HepG2 (cell line): Measurements from ENCODE around the gene ABHD17A. TPM values are rescaled to one million over a fixed set of nuclear protein-coding genes. Genes with fewer than 3 reads are reported as not detected.

Source experiments
- AFF4 ChIP-seq: sonication (generic); formaldehyde crosslinking; IDR thresholded peaks from 2 replicates; pipeline ENCODE4 v1.4.0; 2020; ENCODE audit warnings: missing genetic modification reagents
- ERF ChIP-seq: IDR thresholded peaks from 2 replicates; pipeline ENCODE4 v1.6.1; 2018; ENCODE audit warnings: missing biosample characterization, missing genetic modification reagents
- GATAD2A ChIP-seq: IDR thresholded peaks from 2 replicates; pipeline ENCODE4 v1.6.1; 2016
- HOXA3 ChIP-seq: sonication (generic); formaldehyde crosslinking; IDR thresholded peaks from 2 replicates; pipeline ENCODE4 v1.5.0; 2020; ENCODE audit warnings: missing genetic modification reagents
- KAT8 ChIP-seq: IDR thresholded peaks from 2 replicates; pipeline ENCODE4 v1.6.1; 2016; ENCODE audit warnings: missing genetic modification reagents, missing compliant biosample characterization
- KDM5B ChIP-seq: sonication (generic); formaldehyde crosslinking; IDR thresholded peaks from 2 replicates; pipeline ENCODE4 v1.4.0; 2020; ENCODE audit warnings: missing genetic modification reagents, mild to moderate bottlenecking, borderline replicate concordance
- MAX ChIP-seq: IDR thresholded peaks from 2 replicates; pipeline ENCODE4 v1.6.1; 2012; ENCODE audit warnings: inconsistent platforms
- MEF2D ChIP-seq: sonication (generic); formaldehyde crosslinking; IDR thresholded peaks from 2 replicates; pipeline ENCODE4 v1.5.1; 2020; ENCODE audit warnings: mild to moderate bottlenecking, missing genetic modification reagents
- ONECUT2 ChIP-seq: sonication (generic); formaldehyde crosslinking; IDR thresholded peaks from 2 replicates; pipeline ENCODE4 v1.4.0; 2020; ENCODE audit warnings: missing genetic modification reagents
- SMAD9 ChIP-seq: sonication (generic); formaldehyde crosslinking; IDR thresholded peaks from 2 replicates; pipeline ENCODE4 v1.5.1; 2020; ENCODE audit warnings: mild to moderate bottlenecking, missing genetic modification reagents
- TBX2 ChIP-seq: sonication (generic); formaldehyde crosslinking; IDR thresholded peaks from 2 replicates; pipeline ENCODE4 v1.5.0; 2020; ENCODE audit warnings: missing genetic modification reagents, mild to moderate bottlenecking, borderline replicate concordance
- ZNF501 ChIP-seq: sonication (generic); formaldehyde crosslinking; IDR thresholded peaks from 2 replicates; pipeline ENCODE4 v1.5.1; 2020; ENCODE audit warnings: mild to moderate bottlenecking, moderate library complexity, missing genetic modification reagents
- ZNF720 ChIP-seq: sonication (generic); formaldehyde crosslinking; IDR thresholded peaks from 2 replicates; pipeline ENCODE4 v1.4.0; 2020; ENCODE audit warnings: missing genetic modification reagents
- ZNF773 ChIP-seq: sonication (generic); formaldehyde crosslinking; IDR thresholded peaks from 2 replicates; pipeline ENCODE4 v1.4.0; 2020; ENCODE audit warnings: missing genetic modification reagents, borderline replicate concordance
- ZSCAN25 ChIP-seq: sonication (generic); formaldehyde crosslinking; IDR thresholded peaks from 2 replicates; pipeline ENCODE4 v1.8.0; 2022; ENCODE audit warnings: mild to moderate bottlenecking, missing genetic modification reagents
- polyA plus RNA-seq, 8 experiments: library from polyadenylated mRNA; depleted of rRNA in 3 of 8; stranded (reverse) in 7 of 8; unstranded in 1 of 8; fragments of >200 nt; fragmentation: Illumina TruSeq in 4 of 8; extraction: Trizol in 4 of 8; gene quantifications; 2 replicates each; pipeline versions ENCODE4 v1.2.1 to v1.2.3, GENCODE V29; 2011 to 2016; ENCODE audit warnings: low read depth in 4 of 8, missing spikeins in 1 of 8, mixed read lengths in 1 of 8; ENCODE audit not compliant: insufficient read depth in 1 of 8
- total RNA-seq, 5 experiments: library from RNA; depleted of rRNA; stranded (reverse); fragments of >200 nt; fragmentation: Illumina TruSeq; extraction: Trizol; gene quantifications; 2 replicates each; pipeline ENCODE4 v1.2.3, GENCODE V29; 2016; ENCODE audit warnings: low read depth in 1 of 5
- TF ChIP-seq, protein P1 (sequence below): sonication (generic); formaldehyde crosslinking; IDR thresholded peaks from 2 replicates; pipeline ENCODE4 v1.9.0; 2022; ENCODE audit warnings: missing genetic modification reagents, mild to moderate bottlenecking, borderline replicate concordance
- TF ChIP-seq, protein P2 (sequence below): sonication (generic); formaldehyde crosslinking; IDR thresholded peaks from 2 replicates; pipeline ENCODE4 v1.4.0; 2020; ENCODE audit warnings: missing genetic modification reagents, borderline replicate concordance

Gene ABHD17A
- total and polyA plus RNA-seq, 2 of the 13 experiments (the other 11 are each of a cell fraction or from before 2014, with no cell fraction given): 27.7 to 40.8 TPM

- TF ChIP-seq AFF4 (CRISPR knock-in tag) (no peak), ERF (no peak), MAX (0 out of 2 replicates have a peak, but pooled peaks have one; percentile 32), ONECUT2 (CRISPR knock-in tag) (no peak), KAT8 (CRISPR knock-in tag) (peak; percentile 48; the same call in 1 of the 2 replicates), ZNF501 (CRISPR knock-in tag) (0 out of 2 replicates have a peak, but pooled peaks have one; percentile 14), MEF2D (CRISPR knock-in tag) (0 out of 2 replicates have a peak, but pooled peaks have one; percentile 46), KDM5B (0 out of 2 replicates have a peak, but pooled peaks have one; percentile 52), GATAD2A (CRISPR knock-in tag) (peak; percentile 35; the same call in 1 of the 2 replicates), ZNF720 (CRISPR knock-in tag) (no peak), ZNF773 (CRISPR knock-in tag) (no peak), TBX2 (CRISPR knock-in tag) (0 out of 2 replicates have a peak, but pooled peaks have one; percentile 26), HOXA3 (CRISPR knock-in tag) (peak; percentile 56; the same call in 1 of the 2 replicates), ZSCAN25 (CRISPR knock-in tag) (peak; percentile 40; the same call in 1 of the 2 replicates), SMAD9 (CRISPR knock-in tag) (no peak)
- TF ChIP-seq, protein P1, sequence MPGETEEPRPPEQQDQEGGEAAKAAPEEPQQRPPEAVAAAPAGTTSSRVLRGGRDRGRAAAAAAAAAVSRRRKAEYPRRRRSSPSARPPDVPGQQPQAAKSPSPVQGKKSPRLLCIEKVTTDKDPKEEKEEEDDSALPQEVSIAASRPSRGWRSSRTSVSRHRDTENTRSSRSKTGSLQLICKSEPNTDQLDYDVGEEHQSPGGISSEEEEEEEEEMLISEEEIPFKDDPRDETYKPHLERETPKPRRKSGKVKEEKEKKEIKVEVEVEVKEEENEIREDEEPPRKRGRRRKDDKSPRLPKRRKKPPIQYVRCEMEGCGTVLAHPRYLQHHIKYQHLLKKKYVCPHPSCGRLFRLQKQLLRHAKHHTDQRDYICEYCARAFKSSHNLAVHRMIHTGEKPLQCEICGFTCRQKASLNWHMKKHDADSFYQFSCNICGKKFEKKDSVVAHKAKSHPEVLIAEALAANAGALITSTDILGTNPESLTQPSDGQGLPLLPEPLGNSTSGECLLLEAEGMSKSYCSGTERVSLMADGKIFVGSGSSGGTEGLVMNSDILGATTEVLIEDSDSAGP (CRISPR knock-in tag): peak; percentile 46; the same call in 1 of the 2 replicates
- TF ChIP-seq, protein P2, sequence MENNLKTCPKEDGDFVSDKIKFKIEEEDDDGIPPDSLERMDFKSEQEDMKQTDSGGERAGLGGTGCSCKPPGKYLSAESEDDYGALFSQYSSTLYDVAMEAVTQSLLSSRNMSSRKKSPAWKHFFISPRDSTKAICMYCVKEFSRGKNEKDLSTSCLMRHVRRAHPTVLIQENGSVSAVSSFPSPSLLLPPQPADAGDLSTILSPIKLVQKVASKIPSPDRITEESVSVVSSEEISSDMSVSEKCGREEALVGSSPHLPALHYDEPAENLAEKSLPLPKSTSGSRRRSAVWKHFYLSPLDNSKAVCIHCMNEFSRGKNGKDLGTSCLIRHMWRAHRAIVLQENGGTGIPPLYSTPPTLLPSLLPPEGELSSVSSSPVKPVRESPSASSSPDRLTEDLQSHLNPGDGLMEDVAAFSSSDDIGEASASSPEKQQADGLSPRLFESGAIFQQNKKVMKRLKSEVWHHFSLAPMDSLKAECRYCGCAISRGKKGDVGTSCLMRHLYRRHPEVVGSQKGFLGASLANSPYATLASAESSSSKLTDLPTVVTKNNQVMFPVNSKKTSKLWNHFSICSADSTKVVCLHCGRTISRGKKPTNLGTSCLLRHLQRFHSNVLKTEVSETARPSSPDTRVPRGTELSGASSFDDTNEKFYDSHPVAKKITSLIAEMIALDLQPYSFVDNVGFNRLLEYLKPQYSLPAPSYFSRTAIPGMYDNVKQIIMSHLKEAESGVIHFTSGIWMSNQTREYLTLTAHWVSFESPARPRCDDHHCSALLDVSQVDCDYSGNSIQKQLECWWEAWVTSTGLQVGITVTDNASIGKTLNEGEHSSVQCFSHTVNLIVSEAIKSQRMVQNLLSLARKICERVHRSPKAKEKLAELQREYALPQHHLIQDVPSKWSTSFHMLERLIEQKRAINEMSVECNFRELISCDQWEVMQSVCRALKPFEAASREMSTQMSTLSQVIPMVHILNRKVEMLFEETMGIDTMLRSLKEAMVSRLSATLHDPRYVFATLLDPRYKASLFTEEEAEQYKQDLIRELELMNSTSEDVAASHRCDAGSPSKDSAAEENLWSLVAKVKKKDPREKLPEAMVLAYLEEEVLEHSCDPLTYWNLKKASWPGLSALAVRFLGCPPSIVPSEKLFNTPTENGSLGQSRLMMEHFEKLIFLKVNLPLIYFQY (CRISPR knock-in tag): peak; percentile 63; the same call in 1 of the 2 replicates
These were observed 31.8 kb downstream of the ABHD17A start (continued) for GRCh38 chr19:1853295-1854038.
